Measurements from ENCODE around the gene KANSL3.
"Not testable (repeated sequence)": the region's sequence is repeated elsewhere in the genome, so short reads cannot be mapped to it uniquely, and the experiment has no call there.

KANSL3 gene

GRCh38 chr2:96664366-96664925 is 26.3 kb upstream of the KANSL3 start:
- no peak overlapping the region for H3K27ac ChIP-seq
- no peak for TF ChIP-seq ZFX (IDR thresholded peaks at IDR 0.05)
- TF ChIP-seq CTCF (conservative IDR thresholded peaks at IDR 0.05), result no peak

- no peak overlapping the region for H3K27ac ChIP-seq
- TF ChIP-seq CTCF (conservative IDR thresholded peaks at IDR 0.05), result no peak
- TF ChIP-seq ZFX (IDR thresholded peaks at IDR 0.05), result no peak
Observed at GRCh38 chr2:96663829-96664228, 25.7 kb upstream of the KANSL3 start.

GRCh38 chr2:96663177-96663576 is 25.1 kb upstream of the KANSL3 start:
- no peak overlapping the region for H3K27ac ChIP-seq
- TF ChIP-seq CTCF (conservative IDR thresholded peaks at IDR 0.05) (no peak), ZFX (IDR thresholded peaks at IDR 0.05) (no peak)

GRCh38 chr2:96662360-96662759 is 24.2 kb upstream of the KANSL3 start:
- no peak for TF ChIP-seq ZFX (IDR thresholded peaks at IDR 0.05)
- no peak for TF ChIP-seq CTCF (conservative IDR thresholded peaks at IDR 0.05)
- H3K27ac ChIP-seq, result no peak overlapping the region

GRCh38 chr2:96661324-96661723 is 23.2 kb upstream of the KANSL3 start:
- no peak for TF ChIP-seq ZFX (IDR thresholded peaks at IDR 0.05)
- no peak for TF ChIP-seq CTCF (conservative IDR thresholded peaks at IDR 0.05)
- no peak overlapping the region for H3K27ac ChIP-seq

- no peak for TF ChIP-seq CTCF (conservative IDR thresholded peaks at IDR 0.05)
- no peak for TF ChIP-seq ZFX (IDR thresholded peaks at IDR 0.05)
- H3K27ac ChIP-seq, result no peak overlapping the region
Observed at GRCh38 chr2:96656540-96656939, 18.4 kb upstream of the KANSL3 start.

GRCh38 chr2:96655526-96655925 is 17.4 kb upstream of the KANSL3 start:
- no peak overlapping the region for H3K27ac ChIP-seq
- no peak for TF ChIP-seq CTCF (conservative IDR thresholded peaks at IDR 0.05)
- no peak for TF ChIP-seq ZFX (IDR thresholded peaks at IDR 0.05)

- not testable (repeated sequence) for H3K27ac ChIP-seq
Observed at GRCh38 chr2:96654791-96655190, 16.7 kb upstream of the KANSL3 start.
